AG09319 (cell line): ENCODE results near the gene SLC10A7.

Experiments
- DNase-seq: peaks from one replicate; pipeline ENCODE4 v3.0.0-alpha.2; 2010; ENCODE audit warnings: low read depth; ENCODE audit errors: extremely low read depth
- TF ChIP-seq, protein P1 (sequence below): IDR thresholded peaks from 2 replicates; pipeline ENCODE4 v1.5.1; 2011; ENCODE audit warnings: low read depth, mild to moderate bottlenecking, inconsistent platforms, low read length, moderate library complexity

Gene SLC10A7

GRCh38 chr4:146443525-146443924 is 78.2 kb downstream of the SLC10A7 start:
- no peak for DNase-seq
- TF ChIP-seq, protein P1, sequence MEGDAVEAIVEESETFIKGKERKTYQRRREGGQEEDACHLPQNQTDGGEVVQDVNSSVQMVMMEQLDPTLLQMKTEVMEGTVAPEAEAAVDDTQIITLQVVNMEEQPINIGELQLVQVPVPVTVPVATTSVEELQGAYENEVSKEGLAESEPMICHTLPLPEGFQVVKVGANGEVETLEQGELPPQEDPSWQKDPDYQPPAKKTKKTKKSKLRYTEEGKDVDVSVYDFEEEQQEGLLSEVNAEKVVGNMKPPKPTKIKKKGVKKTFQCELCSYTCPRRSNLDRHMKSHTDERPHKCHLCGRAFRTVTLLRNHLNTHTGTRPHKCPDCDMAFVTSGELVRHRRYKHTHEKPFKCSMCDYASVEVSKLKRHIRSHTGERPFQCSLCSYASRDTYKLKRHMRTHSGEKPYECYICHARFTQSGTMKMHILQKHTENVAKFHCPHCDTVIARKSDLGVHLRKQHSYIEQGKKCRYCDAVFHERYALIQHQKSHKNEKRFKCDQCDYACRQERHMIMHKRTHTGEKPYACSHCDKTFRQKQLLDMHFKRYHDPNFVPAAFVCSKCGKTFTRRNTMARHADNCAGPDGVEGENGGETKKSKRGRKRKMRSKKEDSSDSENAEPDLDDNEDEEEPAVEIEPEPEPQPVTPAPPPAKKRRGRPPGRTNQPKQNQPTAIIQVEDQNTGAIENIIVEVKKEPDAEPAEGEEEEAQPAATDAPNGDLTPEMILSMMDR = no peak

DNA sequence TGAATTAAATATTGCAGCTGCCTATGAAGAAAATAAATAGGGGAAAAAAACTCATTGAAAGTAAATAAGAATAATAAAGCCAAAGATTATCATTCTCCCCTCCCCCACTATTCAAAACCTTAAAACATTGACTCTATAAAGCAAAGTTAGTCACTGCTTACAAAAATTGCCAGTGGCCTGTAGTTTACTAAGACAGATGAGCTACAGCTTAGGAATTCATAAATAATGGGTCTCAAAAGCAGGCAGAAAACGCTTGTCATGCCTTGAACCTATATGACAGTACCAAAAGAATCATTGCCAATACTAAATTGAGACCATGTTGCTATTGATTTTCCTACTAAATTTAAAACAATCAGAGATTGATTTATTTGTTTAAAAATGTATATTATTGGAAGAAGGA is 78.9 kb downstream of the SLC10A7 start:
- DNase-seq = no peak
- TF ChIP-seq, protein P1 = no peak

- TF ChIP-seq, protein P1 = no peak
- no peak for DNase-seq
Observed at GRCh38 chr4:146439999-146440398, 81.7 kb downstream of the SLC10A7 start.

GRCh38 chr4:146439437-146439836 is 82.3 kb downstream of the SLC10A7 start:
- TF ChIP-seq, protein P1 = no peak
- DNase-seq = no peak

GRCh38 chr4:146437778-146438177 is 84.0 kb downstream of the SLC10A7 start:
- TF ChIP-seq, protein P1 = no peak
- no peak for DNase-seq

GRCh38 chr4:146436423-146437162 is 85.1 kb downstream of the SLC10A7 start:
- no peak for DNase-seq
- TF ChIP-seq, protein P1 = no peak

DNA sequence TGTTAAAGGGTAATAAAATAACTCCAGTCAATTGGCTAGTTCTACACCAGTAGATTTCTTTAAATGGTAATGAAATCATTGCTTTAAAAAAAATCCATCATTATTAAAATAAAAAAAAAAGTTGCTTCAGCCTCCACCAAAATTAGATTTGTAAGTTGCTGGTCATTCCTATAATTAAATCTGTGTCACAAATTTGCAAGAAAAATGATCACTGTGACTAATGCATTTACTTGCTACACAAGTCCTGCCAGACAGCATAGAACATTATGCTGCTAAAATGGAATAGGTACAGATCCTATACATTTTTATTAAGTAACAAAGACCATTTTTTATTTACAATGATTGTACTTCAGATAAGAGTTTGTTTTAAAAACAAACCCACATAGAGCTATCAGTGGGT is 85.8 kb downstream of the SLC10A7 start:
- TF ChIP-seq, protein P1 = no peak
- no peak for DNase-seq
